ENCODE measurements around the gene ZFP91.

- TF ChIP-seq EZH2 (IDR thresholded peaks at IDR 0.05; ENCODE audit: insufficient read depth, poor library complexity, severe bottlenecking) = no peak
- no peak for TF ChIP-seq EZH2phosphoT487 (IDR thresholded peaks at IDR 0.05; ENCODE audit: insufficient read depth, low read depth)
Observed at GRCh38 chr11:58659910-58660570, 81.2 kb downstream of the ZFP91 start.

All from GM23248 (cell line).